Activated CD4-positive, alpha-beta T cell treated with anti-CD3 and anti-CD28 coated beads for 24 hours (primary cell): Measurements from ENCODE around the gene CSNK2A2.

Experiments used
- DNase-seq, 2 donors: peaks; one replicate each; pipeline ENCODE4 v3.0.0-alpha.2; 2020; ENCODE audit warnings: low read depth in 2 of 2

The CSNK2A2 gene

GRCh38 chr16:58110571-58111301 lies 87.2 kb downstream of the CSNK2A2 start:
- no peak for DNase-seq

- DNase-seq, result no peak
Observed at GRCh38 chr16:58109881-58110280, 88.0 kb downstream of the CSNK2A2 start.

DNA sequence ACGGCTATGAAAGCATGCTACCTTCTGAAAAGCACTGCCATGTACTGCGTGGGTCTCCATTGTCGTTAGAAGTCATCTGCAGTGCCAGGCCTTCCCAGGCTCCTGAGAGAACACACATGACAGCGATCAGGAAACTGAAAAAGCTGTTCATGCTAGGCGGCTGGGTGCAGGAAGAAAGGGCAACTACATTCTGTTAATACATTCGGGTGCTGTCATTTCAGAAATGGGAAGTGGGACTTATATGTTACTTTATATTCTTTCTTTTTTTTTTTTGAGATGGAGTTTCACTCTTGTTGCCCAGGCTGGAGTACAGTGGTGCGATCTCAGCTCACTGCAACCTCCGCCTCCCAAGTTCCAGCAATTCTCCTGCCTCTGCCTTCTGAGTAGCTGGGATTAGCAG lies 88.6 kb downstream of the CSNK2A2 start:
- DNase-seq, result no peak
